HepG2 (cell line): ENCODE results near the gene ARHGAP9. TPM values are rescaled to one million over a fixed set of nuclear protein-coding genes. Genes with fewer than 3 reads are reported as not detected.

ENCODE experiments used
- DNMT3B ChIP-seq: conservative IDR thresholded peaks from 2 replicates; pipeline ENCODE4 v1.6.1; 2016; ENCODE audit warnings: missing biosample characterization, control low read depth
- ELF3 ChIP-seq: IDR thresholded peaks from 2 replicates; pipeline ENCODE4 v1.6.1; 2016; ENCODE audit warnings: missing genetic modification reagents, missing compliant biosample characterization
- GLI4 ChIP-seq: sonication (generic); formaldehyde crosslinking; IDR thresholded peaks from 2 replicates; pipeline ENCODE4 v1.5.1; 2020; ENCODE audit warnings: missing genetic modification reagents, mild to moderate bottlenecking, moderate library complexity, borderline replicate concordance
- HOXA5 ChIP-seq: sonication (generic); formaldehyde crosslinking; IDR thresholded peaks from 2 replicates; pipeline ENCODE4 v1.4.0; 2020; ENCODE audit warnings: missing genetic modification reagents
- IRX3 ChIP-seq: sonication (generic); formaldehyde crosslinking; IDR thresholded peaks from 2 replicates; pipeline ENCODE4 v1.8.1; 2023; ENCODE audit warnings: mild to moderate bottlenecking, low read depth, missing genetic modification reagents, borderline replicate concordance
- KLF16 ChIP-seq, 2 experiments: sonication (generic) in 1 of 2; formaldehyde crosslinking in 1 of 2; IDR thresholded peaks; 2 replicates each; pipeline versions ENCODE4 v1.6.1 to v1.8.0; 2016 to 2023; ENCODE audit warnings: missing genetic modification reagents in 2 of 2, missing compliant biosample characterization in 1 of 2
- MIXL1 ChIP-seq: IDR thresholded peaks from 2 replicates; pipeline ENCODE4 v1.6.1; 2016
- MXI1 ChIP-seq: IDR thresholded peaks from 3 replicates; pipeline ENCODE4 v1.6.1; 2012; ENCODE audit warnings: low read depth, low read length, inconsistent platforms, borderline replicate concordance
- RFXAP ChIP-seq: sonication (generic); formaldehyde crosslinking; IDR thresholded peaks from 2 replicates; pipeline ENCODE4 v1.4.0; 2020; ENCODE audit warnings: missing genetic modification reagents, borderline replicate concordance
- SP5 ChIP-seq: IDR thresholded peaks from 2 replicates; pipeline ENCODE4 v1.6.1; 2016; ENCODE audit warnings: low read depth, borderline replicate concordance
- SRY ChIP-seq: sonication (generic); formaldehyde crosslinking; IDR thresholded peaks from 2 replicates; pipeline ENCODE4 v1.8.0; 2022; ENCODE audit warnings: mild to moderate bottlenecking, missing genetic modification reagents
- STAT5B ChIP-seq: sonication (generic); formaldehyde crosslinking; IDR thresholded peaks from 2 replicates; pipeline ENCODE4 v1.4.0; 2020; ENCODE audit warnings: missing genetic modification reagents
- TMF1 ChIP-seq: sonication (generic); formaldehyde crosslinking; IDR thresholded peaks from 2 replicates; pipeline ENCODE4 v1.8.1; 2022; ENCODE audit warnings: low read depth, missing genetic modification reagents
- YEATS4 ChIP-seq: sonication (generic); formaldehyde crosslinking; IDR thresholded peaks from 2 replicates; pipeline ENCODE4 v1.4.0; 2020; ENCODE audit warnings: missing genetic modification reagents, borderline replicate concordance
- ZNF558 ChIP-seq: sonication (generic); formaldehyde crosslinking; IDR thresholded peaks from 2 replicates; pipeline ENCODE4 v1.9.0; 2022; ENCODE audit warnings: mild to moderate bottlenecking, missing genetic modification reagents, borderline replicate concordance
- ZNF709 ChIP-seq: sonication (generic); formaldehyde crosslinking; IDR thresholded peaks from 2 replicates; pipeline ENCODE4 v1.5.0; 2020; ENCODE audit warnings: mild to moderate bottlenecking, missing genetic modification reagents
- ZNF746 ChIP-seq: sonication (generic); formaldehyde crosslinking; IDR thresholded peaks from 2 replicates; pipeline ENCODE4 v1.8.0; 2022; ENCODE audit warnings: mild to moderate bottlenecking, missing genetic modification reagents
- ZSCAN12 ChIP-seq: sonication (generic); formaldehyde crosslinking; IDR thresholded peaks from 2 replicates; pipeline ENCODE4 v1.9.0; 2021; ENCODE audit warnings: mild to moderate bottlenecking, missing genetic modification reagents
- polyA plus RNA-seq, 8 experiments: library from polyadenylated mRNA; depleted of rRNA in 3 of 8; stranded (reverse) in 7 of 8; unstranded in 1 of 8; fragments of >200 nt; fragmentation: Illumina TruSeq in 4 of 8; extraction: Trizol in 4 of 8; gene quantifications; 2 replicates each; pipeline versions ENCODE4 v1.2.1 to v1.2.3, GENCODE V29; 2011 to 2016; ENCODE audit warnings: low read depth in 4 of 8, missing spikeins in 1 of 8, mixed read lengths in 1 of 8; ENCODE audit not compliant: insufficient read depth in 1 of 8
- total RNA-seq, 5 experiments: library from RNA; depleted of rRNA; stranded (reverse); fragments of >200 nt; fragmentation: Illumina TruSeq; extraction: Trizol; gene quantifications; 2 replicates each; pipeline ENCODE4 v1.2.3, GENCODE V29; 2016; ENCODE audit warnings: low read depth in 1 of 5
- TF ChIP-seq, protein P1 (sequence below), 2 experiments: sonication (generic) in 1 of 2; formaldehyde crosslinking in 1 of 2; IDR thresholded peaks; 2 replicates each; pipeline versions ENCODE4 v1.4.0 to v1.6.1; 2018 to 2020; ENCODE audit warnings: missing genetic modification reagents in 2 of 2, borderline replicate concordance in 1 of 2, low read depth in 1 of 2, mild to moderate bottlenecking in 1 of 2, missing biosample characterization in 1 of 2
- TF ChIP-seq, protein P2 (sequence below): IDR thresholded peaks from 2 replicates; pipeline ENCODE4 v1.4.0; 2020; ENCODE audit warnings: mild to moderate bottlenecking, missing genetic modification reagents
- TF ChIP-seq, protein P3 (sequence below): IDR thresholded peaks from 2 replicates; pipeline ENCODE4 v1.6.1; 2016
- TF ChIP-seq, protein P4 (sequence below): sonication (generic); formaldehyde crosslinking; conservative IDR thresholded peaks from 2 replicates; pipeline ENCODE4 v1.4.0; 2020; ENCODE audit warnings: missing genetic modification reagents

Gene ARHGAP9
- total and polyA plus RNA-seq, 2 of the 13 experiments (the other 11 are each of a cell fraction or from before 2014, with no cell fraction given): 0.18 to 1.2 TPM

DNA sequence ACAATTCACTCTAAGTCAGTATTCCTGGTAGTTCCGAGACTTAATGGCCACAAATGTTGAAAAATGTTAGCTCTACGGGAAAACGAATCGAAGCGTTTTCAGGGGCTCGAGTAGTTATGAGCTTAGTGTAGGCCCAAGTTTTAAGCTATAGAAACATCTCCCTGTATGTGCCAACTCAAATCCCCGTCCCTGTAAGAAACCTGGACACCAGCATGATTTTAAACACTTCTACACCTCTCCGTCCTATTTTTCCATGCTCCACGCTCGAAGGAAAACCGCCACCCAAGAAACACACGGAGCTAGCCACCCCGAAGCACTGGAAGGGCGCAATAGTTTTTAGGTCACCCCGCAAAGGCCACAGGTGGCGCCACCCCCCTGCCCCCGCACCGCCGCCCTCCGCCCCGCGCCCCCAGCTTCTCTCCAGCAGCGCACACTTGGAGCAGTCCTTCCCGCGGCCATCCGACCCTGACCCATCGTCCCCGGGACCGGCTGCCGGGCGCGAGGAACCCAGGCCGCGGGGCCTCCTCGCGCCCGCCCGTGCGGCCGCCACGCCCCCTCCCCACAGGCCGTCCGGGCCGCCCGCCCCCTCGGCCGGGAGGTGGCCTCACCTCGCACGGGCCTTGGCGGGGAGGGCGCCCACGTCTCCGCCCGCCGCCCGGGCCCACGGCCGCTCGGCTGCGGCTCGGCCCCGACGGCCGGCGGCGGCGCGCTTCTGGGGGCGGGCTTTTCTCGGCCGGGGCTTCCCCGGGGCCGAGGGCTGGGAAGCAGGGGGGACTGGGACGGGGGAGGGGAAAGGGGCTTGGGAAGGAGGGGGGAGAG lies 49.3 kb downstream of the ARHGAP9 start (continued):
- TF ChIP-seq, protein P1, sequence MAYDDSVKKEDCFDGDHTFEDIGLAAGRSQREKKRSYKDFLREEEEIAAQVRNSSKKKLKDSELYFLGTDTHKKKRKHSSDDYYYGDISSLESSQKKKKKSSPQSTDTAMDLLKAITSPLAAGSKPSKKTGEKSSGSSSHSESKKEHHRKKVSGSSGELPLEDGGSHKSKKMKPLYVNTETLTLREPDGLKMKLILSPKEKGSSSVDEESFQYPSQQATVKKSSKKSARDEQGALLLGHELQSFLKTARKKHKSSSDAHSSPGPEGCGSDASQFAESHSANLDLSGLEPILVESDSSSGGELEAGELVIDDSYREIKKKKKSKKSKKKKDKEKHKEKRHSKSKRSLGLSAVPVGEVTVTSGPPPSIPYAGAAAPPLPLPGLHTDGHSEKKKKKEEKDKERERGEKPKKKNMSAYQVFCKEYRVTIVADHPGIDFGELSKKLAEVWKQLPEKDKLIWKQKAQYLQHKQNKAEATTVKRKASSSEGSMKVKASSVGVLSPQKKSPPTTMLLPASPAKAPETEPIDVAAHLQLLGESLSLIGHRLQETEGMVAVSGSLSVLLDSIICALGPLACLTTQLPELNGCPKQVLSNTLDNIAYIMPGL (CRISPR knock-in tag; IDR thresholded peaks at IDR 0.05; ENCODE audit: borderline replicate concordance in 1 of 2, low read depth in 1 of 2): peak in 1 of 2 experiments; percentile 15; a peak in 2 of 4 replicates
- 0 out of 2 replicates have a peak, but pooled peaks have one; percentile 17 for TF ChIP-seq MIXL1 (CRISPR knock-in tag)
- no peak for TF ChIP-seq DNMT3B
- TF ChIP-seq STAT5B: no peak
- peak; percentile 35; the same call in 1 of the 2 replicates for TF ChIP-seq TMF1 (CRISPR knock-in tag)
- peak; percentile 7; the same call in 1 of the 2 replicates for TF ChIP-seq YEATS4
- TF ChIP-seq SP5 (CRISPR knock-in tag): no peak
- peak; percentile 24; the same call in 1 of the 3 replicates for TF ChIP-seq MXI1
- no peak for TF ChIP-seq ELF3 (CRISPR knock-in tag)
- TF ChIP-seq IRX3 (CRISPR knock-in tag): 0 out of 2 replicates have a peak, but pooled peaks have one; percentile 17
- TF ChIP-seq ZNF558 (CRISPR knock-in tag): no peak
- TF ChIP-seq KLF16 (CRISPR knock-in tag; IDR thresholded peaks at IDR 0.05): 0 out of 4 replicates have a peak, but pooled peaks of 1 of the 2 experiments have one; percentile 30
- TF ChIP-seq SRY: peak; percentile 21; the same call in 1 of the 2 replicates
- 0 out of 2 replicates have a peak, but pooled peaks have one; percentile 2 for TF ChIP-seq RFXAP (CRISPR knock-in tag)
- no peak for TF ChIP-seq GLI4 (CRISPR knock-in tag)
- TF ChIP-seq ZSCAN12 (CRISPR knock-in tag): no peak
- TF ChIP-seq ZNF746 (CRISPR knock-in tag): peak; percentile 17; the same call in 1 of the 2 replicates
- 0 out of 2 replicates have a peak, but pooled peaks have one; percentile 28 for TF ChIP-seq ZNF709 (CRISPR knock-in tag)
- TF ChIP-seq, protein P2, sequence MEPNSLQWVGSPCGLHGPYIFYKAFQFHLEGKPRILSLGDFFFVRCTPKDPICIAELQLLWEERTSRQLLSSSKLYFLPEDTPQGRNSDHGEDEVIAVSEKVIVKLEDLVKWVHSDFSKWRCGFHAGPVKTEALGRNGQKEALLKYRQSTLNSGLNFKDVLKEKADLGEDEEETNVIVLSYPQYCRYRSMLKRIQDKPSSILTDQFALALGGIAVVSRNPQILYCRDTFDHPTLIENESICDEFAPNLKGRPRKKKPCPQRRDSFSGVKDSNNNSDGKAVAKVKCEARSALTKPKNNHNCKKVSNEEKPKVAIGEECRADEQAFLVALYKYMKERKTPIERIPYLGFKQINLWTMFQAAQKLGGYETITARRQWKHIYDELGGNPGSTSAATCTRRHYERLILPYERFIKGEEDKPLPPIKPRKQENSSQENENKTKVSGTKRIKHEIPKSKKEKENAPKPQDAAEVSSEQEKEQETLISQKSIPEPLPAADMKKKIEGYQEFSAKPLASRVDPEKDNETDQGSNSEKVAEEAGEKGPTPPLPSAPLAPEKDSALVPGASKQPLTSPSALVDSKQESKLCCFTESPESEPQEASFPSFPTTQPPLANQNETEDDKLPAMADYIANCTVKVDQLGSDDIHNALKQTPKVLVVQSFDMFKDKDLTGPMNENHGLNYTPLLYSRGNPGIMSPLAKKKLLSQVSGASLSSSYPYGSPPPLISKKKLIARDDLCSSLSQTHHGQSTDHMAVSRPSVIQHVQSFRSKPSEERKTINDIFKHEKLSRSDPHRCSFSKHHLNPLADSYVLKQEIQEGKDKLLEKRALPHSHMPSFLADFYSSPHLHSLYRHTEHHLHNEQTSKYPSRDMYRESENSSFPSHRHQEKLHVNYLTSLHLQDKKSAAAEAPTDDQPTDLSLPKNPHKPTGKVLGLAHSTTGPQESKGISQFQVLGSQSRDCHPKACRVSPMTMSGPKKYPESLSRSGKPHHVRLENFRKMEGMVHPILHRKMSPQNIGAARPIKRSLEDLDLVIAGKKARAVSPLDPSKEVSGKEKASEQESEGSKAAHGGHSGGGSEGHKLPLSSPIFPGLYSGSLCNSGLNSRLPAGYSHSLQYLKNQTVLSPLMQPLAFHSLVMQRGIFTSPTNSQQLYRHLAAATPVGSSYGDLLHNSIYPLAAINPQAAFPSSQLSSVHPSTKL (CRISPR knock-in tag): no peak
- TF ChIP-seq HOXA5 (CRISPR knock-in tag): no peak
- TF ChIP-seq, protein P3, sequence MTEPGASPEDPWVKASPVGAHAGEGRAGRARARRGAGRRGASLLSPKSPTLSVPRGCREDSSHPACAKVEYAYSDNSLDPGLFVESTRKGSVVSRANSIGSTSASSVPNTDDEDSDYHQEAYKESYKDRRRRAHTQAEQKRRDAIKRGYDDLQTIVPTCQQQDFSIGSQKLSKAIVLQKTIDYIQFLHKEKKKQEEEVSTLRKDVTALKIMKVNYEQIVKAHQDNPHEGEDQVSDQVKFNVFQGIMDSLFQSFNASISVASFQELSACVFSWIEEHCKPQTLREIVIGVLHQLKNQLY: peak; percentile 17; the same call in 1 of the 2 replicates
- TF ChIP-seq, protein P4, sequence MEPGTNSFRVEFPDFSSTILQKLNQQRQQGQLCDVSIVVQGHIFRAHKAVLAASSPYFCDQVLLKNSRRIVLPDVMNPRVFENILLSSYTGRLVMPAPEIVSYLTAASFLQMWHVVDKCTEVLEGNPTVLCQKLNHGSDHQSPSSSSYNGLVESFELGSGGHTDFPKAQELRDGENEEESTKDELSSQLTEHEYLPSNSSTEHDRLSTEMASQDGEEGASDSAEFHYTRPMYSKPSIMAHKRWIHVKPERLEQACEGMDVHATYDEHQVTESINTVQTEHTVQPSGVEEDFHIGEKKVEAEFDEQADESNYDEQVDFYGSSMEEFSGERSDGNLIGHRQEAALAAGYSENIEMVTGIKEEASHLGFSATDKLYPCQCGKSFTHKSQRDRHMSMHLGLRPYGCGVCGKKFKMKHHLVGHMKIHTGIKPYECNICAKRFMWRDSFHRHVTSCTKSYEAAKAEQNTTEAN: no peak
